GM19240 (cell line): ENCODE results near the gene MAML3.
A peak's percentile ranks its signal among the peaks of the same experiment; 100 is the strongest.

Source experiments
- DNase-seq: peaks from one replicate; pipeline ENCODE4 v3.0.0; 2011; ENCODE audit warnings: low spot score; ENCODE audit not compliant: insufficient read length

The MAML3 gene

DNA sequence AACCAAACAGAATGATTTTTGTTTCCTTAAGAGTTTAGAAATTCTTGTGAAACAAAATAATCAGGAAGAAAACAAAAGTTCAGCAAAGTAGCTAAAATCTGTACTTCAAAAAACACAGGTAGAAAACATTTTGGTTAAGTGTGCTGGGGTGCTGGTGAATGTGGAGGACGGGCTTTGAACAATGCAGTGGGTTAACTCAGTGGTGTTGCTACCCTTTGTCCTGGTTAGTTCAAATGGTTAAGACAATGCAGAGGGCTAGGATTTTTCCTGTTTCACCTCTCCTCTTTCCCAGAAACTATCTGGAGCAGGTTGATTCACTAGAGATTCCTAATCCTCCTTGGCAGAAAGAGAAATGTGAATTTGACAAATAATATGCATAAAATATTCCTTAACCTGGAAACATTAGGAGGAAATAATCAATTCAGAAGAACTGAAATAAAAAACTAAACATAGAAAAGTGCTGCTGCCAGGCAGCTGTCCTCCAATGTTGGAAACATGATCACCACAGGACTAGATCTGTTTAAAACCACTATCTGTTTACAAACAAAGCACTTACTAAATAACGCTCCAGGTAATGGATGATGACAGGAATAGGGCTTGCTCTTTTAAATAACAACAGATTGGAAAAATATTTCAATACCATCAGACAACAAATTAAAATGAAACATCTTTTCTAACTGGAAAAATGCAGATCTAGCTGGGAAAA is 148.9 kb downstream of the MAML3 start:
- DNase-seq: no peak

DNA sequence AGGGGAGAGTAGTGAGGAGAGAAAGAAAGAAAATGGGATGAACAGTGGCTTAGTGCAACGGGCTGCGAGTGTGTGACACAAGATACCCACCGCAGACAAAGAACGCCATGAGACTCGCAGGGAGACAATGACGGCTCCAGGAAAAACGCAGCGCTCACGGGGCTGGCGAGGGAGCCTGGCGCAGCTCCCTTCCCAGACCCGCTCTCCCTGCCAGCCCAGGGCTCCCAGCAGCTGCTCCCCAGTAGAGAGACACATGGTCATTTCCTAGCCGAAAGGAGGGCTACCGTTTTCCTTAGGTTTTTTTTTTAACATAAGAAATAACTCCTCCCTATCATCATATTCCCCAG is 149.5 kb downstream of the MAML3 start:
- no peak for DNase-seq

DNA sequence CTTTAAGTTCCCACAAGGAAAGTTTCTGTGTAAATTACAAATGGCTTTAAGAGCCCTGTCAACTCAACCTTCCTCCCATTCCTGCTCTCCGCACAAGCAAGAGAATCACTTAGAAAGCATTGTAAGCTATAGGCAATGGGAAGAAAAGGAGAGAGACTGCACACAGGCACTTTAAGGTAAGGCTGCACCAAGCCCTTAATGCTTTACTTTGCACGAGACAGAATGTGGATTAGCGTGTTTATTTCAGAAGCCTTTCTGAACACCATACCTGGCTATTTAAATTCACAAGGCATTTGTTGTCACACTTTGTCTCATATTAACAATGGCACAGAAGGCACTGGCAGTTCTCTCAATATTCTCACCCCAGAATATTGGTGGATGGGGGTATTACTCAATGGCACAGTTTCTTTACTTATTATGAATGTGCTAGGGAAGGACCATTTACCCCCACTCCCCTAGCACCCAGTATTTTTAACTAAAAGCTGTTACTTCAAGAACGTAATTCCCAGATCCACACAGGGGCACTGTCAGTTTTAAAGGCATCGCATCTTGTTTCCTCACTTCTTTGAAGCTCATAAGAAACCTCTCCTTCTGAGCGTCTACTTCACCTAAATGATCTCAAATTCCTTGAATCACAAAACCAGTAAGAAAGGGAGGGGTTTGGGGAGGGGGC is 150.0 kb downstream of the MAML3 start:
- no peak for DNase-seq

DNA sequence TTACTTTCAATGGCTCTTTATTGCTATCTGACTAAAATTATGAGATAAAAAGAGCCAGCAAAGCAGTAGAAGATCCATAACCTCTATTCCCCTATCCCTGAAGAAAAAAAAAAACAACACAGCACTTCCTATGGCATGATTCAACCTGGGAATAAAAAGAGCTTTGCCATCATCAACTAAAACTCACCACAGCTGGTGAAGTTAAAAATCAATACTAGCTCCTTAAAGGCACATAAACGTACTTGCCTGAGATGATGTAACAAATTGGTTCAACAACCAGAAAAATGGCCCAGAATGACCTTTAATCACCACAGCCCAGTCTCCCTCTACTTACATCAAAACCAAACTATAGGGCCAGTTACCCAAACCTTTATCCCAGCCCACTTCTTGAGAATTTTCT is 153.8 kb downstream of the MAML3 start:
- DNase-seq: no peak

DNA sequence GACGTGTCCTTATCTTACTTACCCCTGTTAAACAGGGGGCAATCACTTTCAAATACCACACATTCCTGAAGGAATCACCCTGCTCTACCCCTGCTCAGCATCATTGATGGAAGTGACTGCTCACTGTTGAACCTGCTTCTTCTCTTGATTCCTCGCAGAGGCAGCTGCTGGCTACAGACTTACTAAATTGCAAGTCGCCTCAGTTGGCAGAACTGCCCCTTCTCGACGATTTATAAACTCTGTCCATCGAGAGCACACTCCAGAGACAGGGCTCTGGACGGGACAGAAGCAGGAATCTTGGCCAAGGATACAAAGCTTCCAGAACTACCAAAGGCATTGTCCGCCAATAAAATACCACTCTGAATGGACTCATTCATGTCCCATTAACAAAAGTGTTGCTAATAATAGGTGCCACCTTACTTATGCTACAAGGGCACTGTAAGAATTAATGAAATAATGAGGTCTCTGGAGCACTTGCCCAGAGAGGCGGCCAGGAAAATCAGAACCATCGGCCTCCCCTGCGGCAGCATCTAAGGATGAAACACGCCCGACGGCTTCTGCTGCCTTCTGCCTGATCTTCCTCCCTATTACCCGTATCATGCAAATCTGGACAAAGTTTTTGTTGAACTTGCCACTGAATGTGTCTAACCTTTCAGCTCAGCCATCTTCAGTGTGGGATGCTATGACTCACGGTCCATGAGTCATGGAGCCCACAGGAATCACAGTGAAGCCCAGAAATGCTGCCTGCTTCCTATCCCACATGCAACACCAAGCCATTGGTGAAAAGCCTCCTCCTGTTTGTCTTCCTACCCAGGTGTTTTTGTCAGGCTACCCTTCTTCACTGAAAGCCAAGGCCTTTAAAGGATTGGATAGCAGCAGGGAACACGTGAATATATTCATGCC is 164.9 kb downstream of the MAML3 start:
- DNase-seq: no peak

- no peak for DNase-seq
These were observed 166.5 kb downstream of the MAML3 start for GRCh38 chr4:139987502-139987850.

DNA sequence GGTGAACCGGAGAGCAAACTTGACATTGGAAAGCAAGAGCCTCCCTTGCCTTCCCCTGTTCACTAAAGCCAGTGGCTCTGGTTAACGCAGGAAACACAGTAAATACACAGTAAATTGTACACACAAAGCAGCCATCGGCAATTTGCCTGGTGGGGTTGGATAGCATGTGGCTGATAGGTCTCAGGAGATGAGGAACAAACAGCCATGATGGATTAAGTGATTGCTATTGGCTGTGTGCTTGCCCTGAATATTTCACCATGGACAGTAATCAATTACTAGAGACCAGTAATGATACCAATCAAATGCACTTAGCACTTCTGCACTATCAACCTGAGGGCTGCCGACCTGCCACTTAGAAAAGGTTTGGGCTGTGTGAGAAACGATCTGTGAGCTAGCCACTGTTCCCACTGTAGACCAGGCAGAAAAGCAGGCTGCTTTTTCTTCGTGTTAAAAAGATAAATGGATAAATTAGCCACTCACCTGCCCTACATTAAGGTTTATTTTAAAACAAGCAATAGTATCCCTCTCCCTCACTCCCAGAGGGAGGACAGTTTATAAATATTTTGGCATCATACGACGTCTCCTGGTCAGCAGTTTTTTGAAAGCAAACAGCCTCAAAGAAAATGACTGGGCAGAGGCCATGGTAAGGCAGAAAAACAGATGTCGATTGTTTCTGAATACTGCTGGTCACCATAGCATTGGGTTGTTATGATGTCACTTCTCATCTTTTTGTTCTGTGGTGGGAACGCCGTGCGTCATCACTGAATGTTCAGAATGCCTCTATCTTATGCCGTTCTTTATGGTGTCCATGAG is 167.1 kb downstream of the MAML3 start:
- no peak for DNase-seq

GRCh38 chr4:139986106-139986505 is 167.9 kb downstream of the MAML3 start:
- no peak for DNase-seq

- no peak for DNase-seq
These were observed 168.6 kb downstream of the MAML3 start for GRCh38 chr4:139985401-139985800.

GRCh38 chr4:139984471-139984870 is 169.5 kb downstream of the MAML3 start:
- no peak for DNase-seq

- peak; percentile 26 for DNase-seq
These were observed 175.3 kb downstream of the MAML3 start for GRCh38 chr4:139978692-139979091.

DNA sequence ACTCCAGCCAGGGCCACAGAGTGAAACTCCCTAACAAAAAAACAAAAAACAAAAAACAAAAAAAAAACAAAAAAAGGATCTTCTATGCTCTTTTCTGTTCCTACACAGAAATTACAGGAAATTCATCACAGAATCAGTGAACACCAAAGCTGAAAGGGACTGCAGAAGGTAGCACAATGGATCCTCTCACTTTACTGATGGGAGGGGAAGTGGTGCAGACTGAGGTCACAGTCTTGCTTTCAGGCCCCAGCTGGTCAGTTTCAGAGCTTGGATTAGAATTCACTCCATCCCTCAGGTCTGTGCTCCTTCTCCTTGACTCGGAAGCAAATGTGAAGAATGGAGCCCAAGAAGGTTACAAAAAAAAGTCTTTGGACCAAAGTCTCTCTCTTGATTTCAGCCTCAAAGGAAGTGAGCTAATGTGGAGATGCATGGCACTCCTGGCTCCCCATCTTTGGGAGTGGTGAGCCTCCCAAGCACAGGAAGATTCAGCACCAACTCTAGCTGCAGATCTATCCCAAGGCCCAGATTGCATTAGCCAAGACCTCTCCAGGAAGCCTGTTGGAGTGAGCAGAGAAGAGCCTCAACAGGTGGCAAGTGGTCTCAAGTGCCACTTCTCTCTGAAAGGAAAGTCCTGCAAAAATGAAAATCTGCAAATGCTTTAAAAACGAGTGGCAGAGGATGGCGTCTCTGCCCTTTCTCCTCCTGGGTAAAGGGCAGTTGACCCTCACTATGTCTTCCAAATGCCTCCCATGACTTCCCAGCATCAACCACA is 176.0 kb downstream of the MAML3 start:
- DNase-seq: peak; percentile 11

DNA sequence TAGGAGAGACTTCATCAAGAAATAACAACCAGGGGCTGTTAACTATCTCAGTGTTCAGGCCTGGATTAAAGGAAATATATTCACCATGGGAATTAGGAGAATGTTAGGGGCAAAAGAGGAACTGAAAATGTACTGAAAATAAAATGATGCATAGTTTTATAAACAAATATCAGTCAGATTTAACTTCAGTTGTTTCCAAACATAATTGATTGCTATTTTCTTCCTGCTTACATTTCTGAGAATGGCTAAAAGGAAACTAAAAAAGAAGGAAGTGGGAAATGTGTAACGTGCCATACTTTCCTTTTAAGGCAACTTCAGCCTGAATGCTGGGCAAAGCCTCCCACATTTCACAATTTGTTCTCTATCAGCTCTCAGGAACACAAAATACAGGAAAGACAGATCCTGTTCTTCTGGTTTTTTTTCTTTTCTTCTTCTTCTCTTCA is 178.1 kb downstream of the MAML3 start:
- DNase-seq: no peak

DNA sequence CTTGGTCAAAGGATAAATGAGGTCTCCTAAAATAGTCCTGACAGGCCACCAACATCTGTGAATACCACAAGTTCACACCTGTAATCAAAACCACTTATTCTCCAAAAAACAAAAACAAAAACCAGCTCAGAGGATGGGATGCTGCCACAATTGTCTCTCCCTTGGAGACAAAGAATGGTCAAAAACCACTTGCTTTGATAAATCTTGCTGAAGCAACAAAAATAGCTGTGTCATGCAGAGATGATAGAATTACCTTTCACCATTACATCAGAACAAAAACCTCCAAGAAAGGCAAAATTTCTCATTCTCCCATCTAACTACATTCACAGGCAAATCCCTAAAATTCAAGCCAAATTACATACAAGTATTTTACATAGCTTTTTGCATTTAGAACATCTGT is 180.4 kb downstream of the MAML3 start:
- DNase-seq: no peak

DNA sequence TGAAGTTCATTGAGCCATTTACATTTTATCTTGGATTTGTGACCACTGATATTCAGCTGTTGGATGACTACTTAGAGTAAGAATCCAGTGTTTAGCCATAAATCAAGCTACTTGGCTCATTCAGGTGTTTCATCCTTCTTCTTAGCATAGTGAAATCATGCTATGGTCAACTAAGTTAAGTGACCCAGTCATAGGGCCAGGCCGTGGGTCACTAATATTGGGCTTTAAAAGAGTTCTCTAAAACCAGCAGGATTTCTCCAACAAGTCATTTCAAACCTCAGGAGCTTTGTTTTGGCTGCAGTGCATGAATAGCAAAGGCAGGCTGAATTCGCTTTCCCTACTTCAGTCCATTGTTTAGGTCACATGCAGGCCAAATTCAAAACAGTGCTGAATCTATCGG is 181.0 kb downstream of the MAML3 start:
- DNase-seq: no peak

DNA sequence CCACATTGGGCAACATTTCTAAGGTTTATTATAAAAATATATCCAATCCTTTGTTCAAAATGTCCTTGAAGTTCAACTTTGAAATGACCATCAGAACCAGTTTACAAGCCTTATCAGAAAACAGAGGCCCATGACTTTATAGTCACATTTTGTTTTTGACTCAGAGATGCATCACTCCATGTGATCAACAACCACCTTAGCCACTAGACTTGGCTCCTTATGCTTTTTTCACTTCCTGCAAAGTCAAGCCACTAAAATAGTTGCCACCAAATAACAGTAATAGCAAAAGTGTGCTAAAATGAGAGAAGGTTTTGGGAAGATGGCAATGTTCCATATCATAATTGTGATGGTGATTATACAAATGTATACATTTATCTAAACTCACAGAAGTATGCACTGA is 181.7 kb downstream of the MAML3 start:
- DNase-seq: no peak

DNA sequence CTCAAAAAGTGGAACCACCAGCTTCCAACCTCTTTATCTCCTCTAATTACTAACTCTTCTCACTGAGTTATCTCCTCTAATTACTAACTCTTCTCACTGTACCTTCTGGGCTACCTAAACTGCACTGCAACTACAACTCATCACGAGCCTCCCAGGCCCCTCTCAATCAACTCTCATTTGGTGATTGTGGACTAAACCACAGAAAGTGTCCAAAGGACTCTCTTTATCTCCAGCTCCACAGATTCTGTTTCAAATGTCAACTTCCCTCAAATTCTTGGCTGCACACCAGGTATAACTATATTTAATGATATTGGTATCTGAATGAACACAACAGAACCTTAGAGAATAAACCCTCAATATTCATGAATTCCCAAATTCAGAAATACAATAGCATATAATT is 182.9 kb downstream of the MAML3 start:
- DNase-seq: no peak

DNA sequence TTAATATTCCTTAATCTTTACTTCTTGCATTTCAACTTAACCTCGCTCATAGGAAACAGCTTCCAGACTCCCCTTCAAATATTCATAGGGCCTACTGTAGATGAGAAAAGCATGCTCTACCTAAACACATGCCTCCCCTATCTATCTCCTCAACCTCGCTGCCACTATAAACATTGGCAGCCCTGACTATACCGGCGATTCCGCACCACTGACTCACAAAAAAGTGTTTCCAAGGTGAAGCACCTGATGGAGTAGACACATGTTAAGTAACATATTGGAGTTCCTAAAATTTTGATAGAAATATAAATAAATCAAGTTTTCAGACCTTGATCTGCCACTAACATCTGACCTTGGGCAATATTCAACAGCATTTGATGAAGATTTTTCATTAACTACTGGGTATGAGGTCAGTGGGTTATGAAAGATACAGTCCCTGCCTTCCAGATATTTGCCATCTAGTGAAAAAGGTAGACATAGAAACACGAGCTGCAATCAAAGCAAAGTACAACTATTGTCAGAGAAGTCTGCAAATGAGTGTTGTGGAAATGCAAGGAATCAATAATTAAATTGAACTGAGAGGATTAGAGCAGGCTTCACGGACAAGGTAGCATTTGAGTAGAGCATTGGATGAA is 184.2 kb downstream of the MAML3 start:
- DNase-seq: no peak

DNA sequence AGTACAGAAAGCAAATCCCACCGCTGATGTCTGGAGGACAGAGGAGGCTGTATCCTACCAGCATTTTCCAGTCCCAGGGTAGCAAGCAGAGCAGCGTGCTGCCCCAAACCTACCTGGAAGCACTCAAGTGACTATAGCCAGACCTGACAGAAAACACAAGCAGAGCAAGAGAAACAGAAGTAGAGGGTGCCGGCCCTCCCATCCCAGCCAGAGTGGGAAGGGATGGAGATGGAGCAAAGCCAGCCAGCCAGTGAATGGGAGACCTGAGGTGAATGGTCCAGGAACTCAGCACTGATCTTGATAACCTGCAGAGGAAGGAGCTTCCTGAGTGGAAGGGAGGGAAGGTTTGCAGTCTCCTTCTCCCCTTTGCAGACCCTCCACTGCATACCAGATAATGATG is 185.2 kb downstream of the MAML3 start:
- no peak for DNase-seq

- no peak for DNase-seq
These were observed 187.6 kb downstream of the MAML3 start for GRCh38 chr4:139966383-139966782.
